GM21447 (cell line): ENCODE data around the gene ARL10.

ENCODE experiments used
- ATAC-seq: cut with Tn5 transposase; IDR thresholded peaks from one replicate; pipeline ENCODE4 v1.9.1; 2021; ENCODE audit not compliant: unreplicated experiment

The ARL10 gene

GRCh38 chr5:176365351-176366231 lies at the start of gene ARL10:
TSS of gene ARL10 (plus strand) at chr5:176365487. CDS start at chr5:176365564, 77 bp downstream.
- no peak for ATAC-seq

- ATAC-seq, result no peak
These were observed 47.5 kb upstream of the ARL10 start for GRCh38 chr5:176317534-176318374.

GRCh38 chr5:176319827-176320554 lies 45.3 kb upstream of the ARL10 start:
- ATAC-seq, result no peak

GRCh38 chr5:176320577-176320976 lies 44.7 kb upstream of the ARL10 start:
- no peak for ATAC-seq

DNA sequence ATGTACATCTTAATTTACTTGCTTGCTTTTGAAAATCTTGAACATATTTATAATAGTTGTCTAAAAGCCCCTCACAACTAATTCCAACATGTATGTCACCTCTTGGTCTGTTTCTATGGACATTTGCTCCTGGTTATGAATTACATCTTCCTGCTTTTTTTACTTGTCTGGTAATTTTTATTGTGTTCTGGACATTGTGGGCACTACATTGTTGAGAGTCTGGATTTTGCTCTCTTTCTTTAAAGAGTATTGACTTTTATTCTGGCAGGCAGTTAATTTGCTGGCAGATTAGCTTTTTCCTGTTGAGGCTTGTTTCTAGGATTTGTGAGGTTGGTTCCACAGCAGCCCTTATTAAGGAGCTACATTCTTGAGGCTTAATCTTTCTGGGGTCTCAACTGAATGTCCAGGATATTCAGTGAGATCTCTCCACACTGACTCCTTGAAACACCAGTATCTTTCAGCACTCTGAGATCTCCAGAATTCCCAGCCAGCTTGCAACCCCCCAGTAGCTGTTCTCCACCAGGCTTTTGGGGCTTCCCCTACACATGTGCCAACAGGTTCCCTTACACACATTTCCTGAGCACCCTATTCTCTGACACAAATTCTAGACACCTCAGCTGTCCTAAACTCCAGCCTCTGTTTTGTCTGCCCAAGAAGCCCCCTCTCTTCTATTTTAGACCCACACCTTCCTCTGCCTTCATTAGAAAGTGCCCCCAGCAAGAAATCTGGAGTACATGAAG lies 31.1 kb upstream of the ARL10 start:
- ATAC-seq, result no peak

DNA sequence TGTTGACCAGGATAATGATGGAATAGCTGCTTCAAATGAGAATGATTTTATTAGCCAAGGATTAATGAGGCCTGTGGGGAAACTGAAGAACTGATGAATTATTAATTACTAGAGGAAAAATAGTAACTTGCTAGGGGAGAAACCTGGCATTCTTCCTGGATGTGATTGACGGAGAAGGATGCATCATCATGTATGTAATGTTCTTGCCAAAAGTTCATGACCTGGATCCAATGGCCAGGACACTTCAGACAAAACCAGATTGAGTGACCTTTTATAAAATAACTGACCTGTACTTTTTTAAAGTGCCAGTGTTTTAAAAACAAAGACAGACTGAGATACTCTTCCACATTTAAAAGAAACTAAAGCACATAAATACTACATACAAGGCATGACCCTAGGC lies 27.4 kb upstream of the ARL10 start:
- ATAC-seq, result no peak

DNA sequence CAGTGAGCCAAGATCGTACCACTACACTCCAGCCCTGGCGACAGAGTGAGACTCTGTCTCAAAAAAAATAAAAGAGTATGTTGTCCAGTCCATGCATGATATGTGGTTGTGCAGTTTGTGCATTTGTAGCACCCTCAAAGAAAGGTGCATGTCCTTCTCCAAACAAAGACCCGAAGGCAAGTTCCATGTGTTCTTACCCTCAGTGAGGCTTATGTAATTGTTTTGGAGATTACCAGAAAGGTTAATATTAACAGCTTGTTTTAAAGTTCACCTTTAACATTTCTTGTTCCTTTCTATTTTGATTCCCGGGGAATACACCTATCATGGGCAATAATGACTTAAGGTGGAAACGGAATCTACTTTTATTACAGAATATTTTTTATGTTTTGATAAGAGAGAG lies 26.0 kb upstream of the ARL10 start:
- no peak for ATAC-seq

DNA sequence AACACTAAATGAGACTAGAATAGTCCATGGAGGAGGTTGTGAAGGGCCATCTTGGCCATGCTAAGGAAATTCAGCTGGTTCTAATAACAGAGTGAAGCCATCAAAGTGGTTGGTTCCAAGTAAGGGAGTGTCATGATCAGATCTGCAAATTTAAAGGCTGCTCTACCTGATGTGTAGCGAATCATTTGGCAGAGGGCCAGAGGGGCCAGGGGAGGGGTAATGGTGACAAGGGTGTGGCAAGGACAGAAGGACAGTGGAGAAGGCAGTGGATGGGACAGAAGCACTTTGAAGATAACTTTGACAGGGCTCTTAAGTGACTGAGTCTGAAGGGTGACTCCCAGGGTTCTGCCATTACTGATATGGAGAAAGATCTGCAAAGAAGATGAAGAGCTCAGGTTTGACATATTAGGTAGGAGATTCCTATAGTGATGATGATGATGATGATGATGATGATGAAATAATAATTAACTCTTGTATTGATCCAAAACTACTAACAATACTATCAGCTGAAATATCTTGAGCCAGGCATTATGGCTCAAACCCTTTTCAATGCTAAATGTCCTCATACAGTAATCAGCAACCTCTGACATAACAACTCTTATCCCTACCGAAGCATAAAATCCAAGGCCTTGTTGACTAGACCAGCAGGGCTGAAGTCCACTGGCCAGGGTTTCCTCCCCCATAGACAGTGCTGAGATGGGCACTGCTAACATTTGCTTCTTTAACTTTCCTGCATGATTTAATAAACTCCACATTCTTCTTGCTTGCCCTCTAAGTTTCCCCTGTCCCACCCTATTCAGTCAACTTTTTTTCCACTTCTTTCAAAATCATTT lies 23.7 kb upstream of the ARL10 start:
- ATAC-seq, result no peak

DNA sequence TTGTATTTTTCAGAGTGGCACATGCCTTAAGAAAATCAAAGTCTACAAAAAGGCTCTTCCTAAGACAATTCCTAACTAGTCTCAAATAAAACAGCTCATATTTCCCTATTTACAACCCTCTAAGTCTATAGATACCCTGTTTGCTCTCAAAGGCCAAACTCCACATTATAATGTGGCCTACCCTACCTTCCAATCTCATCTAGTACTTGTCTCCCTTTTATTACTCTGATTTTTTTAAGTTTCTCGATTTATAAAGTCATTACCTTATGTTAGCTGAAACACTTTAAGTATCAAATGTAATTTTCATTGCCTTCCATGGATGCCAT lies 23.2 kb upstream of the ARL10 start:
- ATAC-seq, result no peak

DNA sequence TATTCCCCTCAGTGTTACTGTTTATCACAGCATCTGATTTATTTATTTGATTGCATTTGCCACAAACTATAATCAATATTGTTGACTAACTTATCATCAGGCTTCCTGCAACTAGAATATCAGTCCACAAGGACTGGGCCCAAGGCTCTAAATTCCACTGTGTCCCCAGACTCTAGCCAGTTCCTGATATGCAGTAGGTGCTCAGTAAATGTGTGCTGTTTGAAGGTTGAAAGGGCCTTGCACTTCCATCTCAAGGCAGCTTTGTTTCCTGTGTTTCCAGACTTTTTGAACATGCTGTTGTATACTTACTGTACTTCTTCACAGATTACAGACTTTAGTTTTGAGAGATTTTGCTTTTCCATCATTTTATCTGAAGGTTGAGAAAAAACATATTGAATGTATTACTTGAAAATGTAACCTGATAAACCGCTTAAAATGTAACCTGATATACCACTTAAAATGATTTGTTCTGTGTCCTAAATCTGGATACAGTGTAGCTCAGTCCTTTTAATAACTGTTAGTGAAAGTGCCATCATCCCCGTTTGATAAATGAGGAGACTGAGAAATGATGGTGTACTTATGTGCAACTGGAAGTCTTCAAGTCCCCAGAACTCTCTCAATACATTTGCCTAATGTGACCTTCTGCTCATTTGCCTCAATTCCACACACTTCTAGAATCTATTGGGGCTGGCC lies 22.4 kb upstream of the ARL10 start:
- no peak for ATAC-seq

- no peak for ATAC-seq
These were observed 14.9 kb upstream of the ARL10 start for GRCh38 chr5:176350416-176350815.

DNA sequence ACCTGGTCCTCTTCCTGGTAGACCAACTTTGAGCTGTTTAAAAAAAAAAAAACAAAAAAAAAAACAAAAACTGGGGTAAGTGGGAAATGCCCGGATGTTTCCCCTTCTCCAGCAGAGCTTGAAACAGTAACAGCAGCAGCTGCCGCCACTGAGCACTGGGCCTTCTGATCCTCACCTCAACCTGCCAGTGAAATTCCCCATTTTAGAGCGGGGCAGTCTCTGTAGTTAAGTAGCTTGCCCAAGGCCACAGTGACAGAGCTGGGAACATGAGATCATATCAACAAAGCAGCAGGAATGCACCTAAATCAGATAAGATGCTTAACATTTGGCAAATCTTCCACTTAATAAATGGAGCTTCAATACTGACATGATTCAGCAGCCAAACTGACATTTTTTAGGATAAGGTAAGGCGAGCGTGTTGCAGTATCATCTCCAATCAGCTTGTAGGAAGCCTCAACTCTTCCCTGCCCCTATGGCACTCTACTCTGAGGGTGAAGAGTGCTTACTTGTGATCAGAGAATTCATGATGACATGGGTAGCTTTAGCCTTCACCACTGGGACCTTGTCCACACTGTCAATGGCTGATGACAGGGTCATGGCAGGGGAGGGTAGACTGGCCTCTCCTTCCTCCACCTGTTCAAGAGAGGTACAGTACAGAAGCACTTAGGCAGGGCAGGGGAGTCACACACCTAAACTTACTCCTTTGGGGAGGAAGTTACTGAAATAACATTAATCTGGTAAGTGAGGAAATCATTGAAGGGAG lies 13.0 kb upstream of the ARL10 start:
- ATAC-seq, result peak; percentile 61

- no peak for ATAC-seq
These were observed 11.8 kb upstream of the ARL10 start for GRCh38 chr5:176353533-176353932.

- no peak for ATAC-seq
These were observed 9.7 kb upstream of the ARL10 start for GRCh38 chr5:176355400-176356178.

- no peak for ATAC-seq
These were observed 9.1 kb upstream of the ARL10 start for GRCh38 chr5:176356179-176356566.

DNA sequence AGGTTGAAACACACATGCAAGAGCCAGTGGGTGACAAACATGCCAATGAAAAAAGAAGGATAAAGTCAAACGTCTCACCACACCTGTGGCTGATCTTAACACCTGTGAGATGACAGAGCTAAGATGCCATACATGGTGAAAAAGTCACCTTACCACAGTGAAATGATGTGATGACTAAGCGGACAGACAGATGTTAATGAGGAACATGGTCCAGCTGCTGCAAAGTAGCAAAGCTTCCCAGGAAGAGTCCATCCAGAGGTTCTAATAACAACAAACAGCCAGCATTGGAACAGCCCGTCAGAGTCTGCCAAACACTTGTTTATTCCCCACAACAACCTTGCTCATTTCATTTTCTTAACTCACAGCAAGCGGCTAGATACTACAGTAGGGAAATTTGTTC lies 5.6 kb upstream of the ARL10 start:
- no peak for ATAC-seq

DNA sequence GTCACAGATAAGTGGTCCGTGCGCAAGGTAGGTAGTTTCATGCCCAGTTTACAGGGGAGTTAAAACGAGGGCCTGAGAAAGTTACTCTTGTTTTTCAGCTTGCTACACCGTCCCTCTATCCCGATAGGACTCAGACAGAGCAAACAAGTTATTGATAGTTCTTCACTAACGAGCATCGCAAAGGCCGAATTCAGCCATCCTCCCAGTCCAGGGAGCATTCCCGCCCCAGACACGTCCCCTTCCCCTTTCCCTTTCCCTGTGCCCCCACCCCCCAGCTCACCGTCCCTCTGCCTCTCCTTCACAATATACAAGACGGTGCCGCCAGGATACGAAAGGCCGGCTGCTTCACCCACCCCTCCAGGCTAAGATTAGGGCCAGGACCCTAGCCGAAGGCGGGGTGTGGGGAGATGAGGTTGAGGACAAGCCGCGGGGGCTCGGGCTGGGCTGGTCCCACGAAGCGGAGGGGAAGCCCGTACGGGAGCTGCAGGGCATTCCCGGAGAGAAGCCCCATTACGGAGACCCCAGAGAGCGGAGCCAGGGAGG lies 4.3 kb upstream of the ARL10 start:
- ATAC-seq, result peak; percentile 9
